Duodenal mucosa (tissue), 2 donors: Measurements from ENCODE around the gene FAM240B.

ENCODE experiments used
- H3K27ac ChIP-seq: one replicate; pipeline ENCODE4 v1.7.0; 2013; ENCODE audit warnings: low read depth, low read length
- H3K27me3 ChIP-seq, 2 donors: one replicate each; pipeline ENCODE4 v1.7.0; 2013; ENCODE audit warnings: low read length in 2 of 2, control low read depth in 1 of 2; ENCODE audit not compliant: insufficient read depth in 2 of 2, control insufficient read depth in 1 of 2
- H3K36me3 ChIP-seq, 2 donors: one replicate each; pipeline ENCODE4 v1.7.0; 2013; ENCODE audit warnings: low read length in 2 of 2, control low read depth in 1 of 2; ENCODE audit not compliant: insufficient read depth in 2 of 2, control insufficient read depth in 1 of 2
- H3K4me1 ChIP-seq, 2 donors: one replicate each; pipeline ENCODE4 v1.7.0; 2013; ENCODE audit warnings: low read length in 2 of 2, control low read depth in 1 of 2; ENCODE audit not compliant: insufficient read depth in 2 of 2, control insufficient read depth in 1 of 2
- H3K4me3 ChIP-seq, 2 donors: one replicate each; pipeline ENCODE4 v1.7.0; 2013; ENCODE audit warnings: low read length in 2 of 2, low read depth in 1 of 2
- H3K9ac ChIP-seq, 2 donors: one replicate each; pipeline ENCODE4 v1.7.0; 2013; ENCODE audit warnings: low read length in 2 of 2, low read depth in 1 of 2
- H3K9me3 ChIP-seq, 2 donors: one replicate each; pipeline ENCODE4 v1.7.0; 2013; ENCODE audit warnings: low read length in 2 of 2, control low read depth in 1 of 2; ENCODE audit not compliant: control insufficient read depth in 1 of 2

FAM240B gene

DNA sequence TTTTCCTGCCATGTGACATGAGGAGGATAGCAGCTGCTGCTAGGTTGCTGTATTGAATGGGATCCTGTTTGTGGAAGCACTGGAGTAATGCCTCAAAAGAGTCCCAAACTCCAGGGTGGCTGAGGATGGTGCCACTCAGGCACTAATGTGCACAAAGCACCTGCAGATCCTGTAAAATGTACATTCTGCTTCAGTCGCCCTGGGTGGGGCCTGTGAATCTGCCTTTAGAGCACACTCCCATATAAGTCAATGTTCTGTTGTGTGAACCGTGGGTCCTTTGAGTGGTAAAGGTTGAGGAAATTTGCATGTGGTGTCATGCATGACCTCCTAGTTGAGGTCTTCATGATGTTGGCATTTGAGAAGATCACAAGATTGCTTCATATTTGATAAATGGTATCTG lies 67.9 kb downstream of the FAM240B start:
- Histone ChIP-seq H3K36me3 (no peaks in the 10 kb centered on the region), H3K27me3 (peaks cover 0 to 4% of the 10 kb centered on the region in 2 donors), H3K9me3 (no peaks in the 10 kb centered on the region), H3K4me3 (no peak overlapping the region), H3K4me1 (no peaks in the 10 kb centered on the region), H3K27ac (no peak overlapping the region), H3K9ac (no peak overlapping the region)

DNA sequence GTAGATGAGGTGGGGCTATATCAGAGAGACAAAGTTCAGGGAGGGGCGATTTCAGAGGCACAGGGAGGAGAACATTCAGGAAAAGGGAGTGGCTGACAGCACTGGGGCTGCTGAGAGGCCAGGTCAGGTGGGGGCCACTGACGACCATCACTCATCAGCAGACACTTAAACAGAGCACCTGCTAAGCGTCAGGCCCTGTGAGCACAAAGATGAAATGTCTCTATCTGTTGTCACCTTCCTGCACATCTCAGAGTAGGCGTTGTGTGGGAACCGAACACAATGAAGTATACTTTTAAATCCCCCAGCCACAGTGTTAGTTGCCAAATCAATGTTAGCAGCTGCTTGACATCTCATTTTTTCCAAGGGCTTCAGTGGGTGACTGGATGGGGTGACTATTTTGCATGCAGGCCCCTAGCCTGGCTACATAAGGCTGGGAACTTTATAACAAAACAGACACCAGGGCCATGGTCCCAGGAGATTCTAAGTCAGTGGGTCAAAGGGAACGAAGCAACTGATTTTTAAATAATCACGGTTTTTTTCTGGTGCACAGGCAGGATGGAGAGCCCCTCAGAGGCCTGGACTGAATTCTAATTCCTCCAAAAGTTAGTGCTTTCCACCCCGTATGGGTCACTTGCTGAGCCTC lies 68.4 kb downstream of the FAM240B start:
- no peaks in the 10 kb centered on the region for H3K4me1 ChIP-seq
- no peak overlapping the region for H3K4me3 ChIP-seq
- H3K27me3 ChIP-seq = peaks cover 0 to 4% of the 10 kb centered on the region in 2 donors
- no peaks in the 10 kb centered on the region for H3K9me3 ChIP-seq
- H3K36me3 ChIP-seq = no peaks in the 10 kb centered on the region
- no peak overlapping the region for H3K27ac ChIP-seq
- H3K9ac ChIP-seq = no peak overlapping the region

- H3K36me3 ChIP-seq = no peaks in the 10 kb centered on the region
- H3K27ac ChIP-seq = no peak overlapping the region
- no peaks in the 10 kb centered on the region for H3K9me3 ChIP-seq
- peaks cover 0 to 4% of the 10 kb centered on the region in 2 donors for H3K27me3 ChIP-seq
- H3K9ac ChIP-seq = no peak overlapping the region
- H3K4me3 ChIP-seq = no peak overlapping the region
- no peaks in the 10 kb centered on the region for H3K4me1 ChIP-seq
Observed at GRCh38 chr9:38650564-38650963, 69.4 kb downstream of the FAM240B start.

- H3K4me3 ChIP-seq = no peak overlapping the region
- H3K9me3 ChIP-seq = no peaks in the 10 kb centered on the region
- H3K27ac ChIP-seq = no peak overlapping the region
Observed at GRCh38 chr9:38649731-38650363, 70.1 kb downstream of the FAM240B start.

DNA sequence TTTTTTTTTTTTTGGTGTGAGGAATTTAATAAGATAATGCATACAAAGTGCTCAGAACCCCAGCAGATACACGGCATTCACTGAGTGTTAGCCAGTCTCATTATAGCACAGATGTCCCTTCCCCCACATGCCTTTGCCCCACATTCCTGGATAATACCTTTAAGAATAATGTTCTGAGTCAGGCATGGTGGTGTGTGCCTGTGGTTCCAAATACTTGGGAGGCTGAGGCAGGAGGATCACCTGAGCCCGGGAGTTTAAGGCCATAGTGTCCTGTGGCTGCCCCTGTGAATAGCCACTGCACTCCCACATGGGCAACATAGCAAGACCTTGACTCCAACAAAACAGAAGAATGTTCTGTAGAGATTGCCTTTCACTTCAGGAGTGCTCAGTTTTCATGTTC lies 75.3 kb downstream of the FAM240B start:
- no peak overlapping the region for H3K9ac ChIP-seq
- H3K36me3 ChIP-seq = no peaks in the 10 kb centered on the region
- no peak overlapping the region for H3K4me3 ChIP-seq
- H3K4me1 ChIP-seq = no peaks in the 10 kb centered on the region
- no peaks in the 10 kb centered on the region for H3K9me3 ChIP-seq
- H3K27ac ChIP-seq = no peak overlapping the region
- no peaks in the 10 kb centered on the region for H3K27me3 ChIP-seq

More at GRCh38 chr9:38649731-38650363, 70.1 kb downstream of the FAM240B start:
- H3K9ac ChIP-seq = no peak overlapping the region
- H3K27me3 ChIP-seq = peaks cover 0 to 4% of the 10 kb centered on the region in 2 donors
- no peaks in the 10 kb centered on the region for H3K4me1 ChIP-seq
- H3K36me3 ChIP-seq = no peaks in the 10 kb centered on the region
